Measurements from ENCODE around the gene ATG13.
"Not testable (repeated sequence)": the region's sequence is repeated elsewhere in the genome, so short reads cannot be mapped to it uniquely, and the experiment has no call there.

Gene ATG13

DNA sequence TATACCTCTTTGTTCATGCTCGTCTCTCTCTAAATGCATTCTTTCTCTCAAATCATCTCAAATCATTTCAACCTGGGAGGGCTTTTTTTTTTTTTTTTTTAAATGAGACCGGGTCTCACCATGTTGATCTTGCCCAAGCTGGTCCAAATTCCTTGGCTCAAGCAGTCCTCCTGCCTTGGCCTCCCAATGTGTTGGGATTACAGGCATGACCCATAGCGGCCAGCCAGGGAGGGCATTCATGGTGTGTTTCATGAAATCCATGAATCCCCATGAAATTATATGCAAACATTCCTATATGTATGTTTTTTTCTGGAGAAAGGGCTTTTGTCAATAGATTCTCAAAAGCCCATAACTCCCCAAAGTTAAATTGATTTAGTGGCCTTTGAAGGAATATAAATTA lies 26.2 kb downstream of the ATG13 start:
- no peak for DNase-seq (ENCODE audit: low read depth in 2 of 2)

DNA sequence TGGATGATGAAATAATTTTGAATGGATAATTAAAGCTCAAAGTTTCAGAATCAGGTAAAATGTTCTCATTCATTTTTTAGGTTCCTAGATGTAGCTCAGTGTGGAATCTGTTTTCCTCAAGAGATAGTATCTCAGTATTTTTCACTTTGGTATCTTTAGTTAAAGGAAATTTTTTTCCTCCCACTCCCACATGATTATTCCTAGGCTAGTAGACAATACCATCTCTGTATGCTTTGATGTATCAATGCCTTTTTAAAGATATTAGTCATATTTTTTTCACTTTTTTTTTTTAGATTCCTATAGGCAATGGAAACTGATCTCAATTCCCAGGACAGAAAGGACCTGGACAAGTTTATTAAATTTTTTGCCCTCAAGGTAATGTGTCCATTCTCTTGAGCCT lies 26.6 kb downstream of the ATG13 start:
- DNase-seq (ENCODE audit: low read depth in 2 of 2): no peak

DNA sequence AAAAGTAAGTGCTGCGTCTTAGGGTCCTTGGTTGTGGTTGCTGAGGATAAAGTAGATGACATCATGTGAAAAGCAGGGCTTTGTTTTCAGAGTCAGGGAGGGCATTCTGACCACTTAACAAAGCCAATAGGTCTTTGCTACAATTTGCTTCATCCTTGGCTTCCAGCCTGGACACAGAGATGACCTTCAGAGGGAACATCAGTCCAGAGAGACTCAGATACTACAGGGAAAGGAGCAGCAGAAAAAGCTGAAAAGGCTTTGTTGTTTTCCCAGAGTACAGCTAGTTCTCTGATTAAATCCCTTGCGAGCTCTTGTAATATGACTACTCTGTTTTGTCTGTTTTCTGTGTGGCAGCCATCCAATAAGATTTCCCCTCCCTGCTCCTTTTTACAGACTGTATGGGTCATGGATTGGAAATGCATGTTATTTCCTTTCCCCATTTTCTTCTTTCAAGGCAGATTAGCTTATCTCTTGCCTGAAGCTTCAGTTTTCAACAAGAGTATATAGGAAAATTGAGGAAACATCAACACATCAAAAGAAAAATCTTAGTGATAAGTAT lies 31.9 kb downstream of the ATG13 start:
- DNase-seq (ENCODE audit: low read depth in 2 of 2): no peak

DNA sequence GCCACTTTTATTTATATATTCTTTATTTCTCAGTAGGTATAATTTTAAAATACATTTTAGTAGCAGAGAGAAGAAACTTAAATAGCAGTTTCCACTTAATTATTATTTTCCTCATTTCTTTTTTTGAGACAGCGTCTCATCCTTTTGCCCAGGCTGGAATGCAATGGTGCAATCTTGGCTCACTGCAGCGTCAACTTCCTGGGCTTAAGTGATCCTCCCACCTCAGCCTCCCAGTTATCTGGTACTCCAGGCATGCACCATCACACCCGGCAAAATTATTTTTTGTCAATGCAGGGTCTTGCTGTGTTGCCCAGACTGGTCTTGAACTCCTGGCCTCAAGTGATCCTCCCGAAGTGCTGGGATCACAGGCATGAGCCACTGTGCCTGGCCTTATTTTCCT lies 38.3 kb downstream of the ATG13 start:
- no peak for DNase-seq (ENCODE audit: low read depth in 2 of 2)

DNA sequence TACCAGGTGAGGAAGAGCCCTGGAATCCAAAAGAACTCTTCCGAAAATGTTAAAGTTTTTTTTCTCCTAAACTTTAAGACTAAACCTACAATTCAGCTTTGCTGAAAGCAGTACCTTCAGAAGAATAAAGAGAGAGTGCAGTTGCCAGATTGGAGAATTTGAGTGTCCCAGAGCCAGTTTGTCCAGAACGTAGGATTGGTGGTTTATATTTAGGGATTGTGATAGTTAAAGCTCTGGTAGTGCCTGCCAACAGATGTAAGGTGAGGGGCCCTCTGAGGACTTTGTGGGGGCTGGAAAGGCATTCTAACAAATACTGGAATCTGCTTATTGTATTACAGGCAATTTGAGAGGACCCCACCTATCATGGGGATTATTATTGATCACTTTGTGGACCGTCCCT lies 39.8 kb downstream of the ATG13 start:
- no peak for DNase-seq (ENCODE audit: low read depth in 2 of 2)

DNA sequence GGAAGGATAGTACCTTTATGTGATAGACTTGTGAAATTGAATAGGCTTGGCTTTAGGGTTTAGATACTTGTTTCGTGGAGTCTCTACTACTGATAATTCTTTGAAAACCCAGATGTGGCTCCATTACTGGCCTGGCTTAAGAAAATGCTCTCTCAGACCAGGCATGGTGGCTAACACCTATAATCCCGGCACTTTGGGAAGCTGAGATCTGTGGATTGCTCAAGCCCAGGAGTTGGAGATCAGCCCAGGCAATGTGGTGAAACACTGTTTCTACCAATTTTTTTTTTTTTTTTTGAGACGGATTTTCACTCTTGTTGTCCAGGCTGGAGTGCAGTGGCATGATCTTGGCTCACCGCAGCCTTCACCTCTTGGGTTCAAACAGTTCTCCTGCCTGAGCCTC lies 40.9 kb downstream of the ATG13 start:
- no peak for DNase-seq (ENCODE audit: low read depth in 2 of 2)

DNA sequence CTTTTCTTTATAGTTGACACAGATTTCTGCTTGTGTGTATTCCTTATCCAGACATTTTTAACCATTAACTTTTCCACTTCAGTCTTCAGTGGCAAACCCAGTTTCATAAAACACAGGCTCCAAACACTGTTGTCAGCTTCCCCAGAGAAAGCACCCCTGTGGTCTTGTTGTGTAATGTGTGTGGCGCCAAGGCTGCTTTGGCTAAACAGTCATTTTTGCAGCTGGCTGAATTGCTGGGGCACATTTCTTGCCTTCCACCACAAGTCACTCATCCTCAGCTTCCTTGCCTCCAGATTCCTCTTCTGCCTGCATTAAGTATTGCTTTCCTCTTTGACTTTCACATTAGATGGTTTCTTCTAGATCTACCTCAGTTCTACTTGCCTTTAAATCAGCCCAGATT lies 42.6 kb downstream of the ATG13 start:
- DNase-seq (ENCODE audit: low read depth in 2 of 2): no peak

DNA sequence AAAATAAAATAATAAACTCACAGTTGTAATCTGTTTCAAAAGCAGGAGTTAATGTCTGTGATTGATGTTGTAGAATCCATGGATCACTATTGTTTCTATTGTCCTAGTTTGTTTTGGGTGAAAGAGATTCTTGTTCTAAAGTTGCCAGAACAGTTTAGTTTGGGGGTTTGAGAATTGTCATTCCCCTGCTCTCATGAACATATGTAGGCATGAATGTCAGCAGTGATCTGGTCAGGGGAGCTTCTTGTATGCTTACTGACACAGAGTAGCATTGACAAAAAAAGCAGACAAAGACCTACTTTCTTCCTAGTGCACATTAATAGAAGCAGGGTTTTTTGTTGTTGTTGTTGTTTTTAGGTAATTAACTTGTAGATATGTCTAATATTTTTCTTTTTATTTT lies 44.5 kb downstream of the ATG13 start:
- no peak for DNase-seq (ENCODE audit: low read depth in 2 of 2)

DNA sequence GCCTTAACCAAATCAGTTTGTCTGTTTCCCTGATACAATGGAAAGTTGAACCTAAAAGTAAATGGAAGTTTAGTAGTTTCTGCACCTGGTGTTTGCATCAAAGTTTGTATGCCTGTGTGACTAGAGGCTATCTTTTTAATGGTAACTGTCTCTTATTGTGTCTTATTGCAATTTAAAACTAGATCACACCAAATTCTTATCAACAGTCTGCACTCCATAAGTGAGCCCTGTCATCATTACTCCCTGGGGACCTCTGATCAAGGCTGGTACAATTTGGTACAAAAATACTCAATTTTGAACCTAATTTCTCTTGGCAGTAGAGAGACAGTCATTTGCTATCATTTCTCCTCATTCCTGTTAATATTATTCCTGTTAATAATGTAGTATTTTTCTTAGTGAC lies 45.0 kb downstream of the ATG13 start:
- DNase-seq (ENCODE audit: low read depth in 2 of 2): no peak

DNA sequence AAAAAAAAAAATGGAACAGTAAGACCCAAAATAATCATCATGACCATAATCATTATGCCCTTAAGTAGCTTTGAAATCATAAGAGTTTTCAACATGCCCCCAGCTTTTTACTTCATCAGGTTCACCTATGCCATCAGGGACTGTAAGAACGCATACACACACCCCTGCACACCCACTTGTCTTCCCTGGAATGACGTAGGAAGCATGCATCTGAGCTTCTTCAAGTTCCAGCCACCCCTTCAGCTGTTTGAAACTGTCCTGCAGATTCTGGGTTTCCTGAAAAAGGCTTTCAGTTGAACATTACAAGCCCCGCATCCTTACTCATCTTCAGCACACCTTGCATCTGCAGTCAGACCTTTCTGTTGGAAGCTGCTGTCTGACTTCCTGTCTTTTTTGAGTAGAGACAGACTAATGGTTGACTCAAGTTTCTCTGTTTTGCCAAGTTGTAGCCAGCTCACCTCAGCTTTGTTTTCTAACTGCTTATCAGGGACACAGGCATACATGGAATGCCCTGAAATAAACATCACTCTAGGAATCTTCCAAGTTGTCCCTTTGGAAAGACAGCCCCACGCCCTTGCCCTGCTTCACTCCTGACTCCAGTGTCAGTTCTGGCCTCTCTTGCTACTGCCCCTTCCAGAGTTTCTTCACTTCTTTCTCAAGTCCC lies 46.1 kb downstream of the ATG13 start:
- DNase-seq (ENCODE audit: low read depth in 2 of 2): no peak

DNA sequence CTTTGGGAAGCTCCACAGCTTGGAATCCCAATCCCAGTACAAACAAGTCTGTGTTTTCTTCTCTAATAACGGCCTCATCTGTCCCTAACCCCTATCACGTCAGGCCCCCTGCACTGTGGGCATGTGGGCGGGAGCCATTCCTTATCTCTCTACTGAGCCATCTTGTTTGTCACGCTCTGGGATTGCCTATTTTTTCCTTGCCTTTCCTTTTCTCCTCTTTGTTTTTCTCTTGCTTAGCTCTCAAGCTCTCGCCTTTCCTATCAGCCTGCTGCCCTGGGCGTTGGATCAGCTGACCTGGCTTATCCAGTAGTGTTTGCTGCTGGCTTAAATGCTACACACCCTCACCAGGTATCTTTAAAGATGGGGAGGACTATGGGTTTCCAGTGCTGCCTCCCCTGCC lies 47.3 kb downstream of the ATG13 start:
- DNase-seq (ENCODE audit: low read depth in 2 of 2): no peak

DNA sequence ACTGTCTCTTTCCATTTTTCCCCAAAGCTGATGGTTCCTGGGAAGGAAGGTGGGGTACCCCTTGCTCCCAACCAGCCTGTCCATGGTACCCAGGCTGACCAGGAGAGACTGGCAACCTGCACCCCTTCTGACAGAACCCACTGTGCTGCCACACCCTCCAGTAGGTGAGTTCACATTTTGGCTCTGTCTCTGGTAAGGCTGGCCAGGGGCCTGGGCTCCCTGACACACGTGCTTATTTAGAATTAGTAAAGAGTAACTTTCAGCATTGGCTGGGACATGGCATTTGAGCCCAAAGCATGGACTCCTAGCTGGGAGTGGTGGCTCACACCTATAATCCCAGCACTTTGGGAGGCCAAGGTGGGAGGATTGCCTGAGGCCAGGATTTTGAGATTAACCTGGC lies 48.0 kb downstream of the ATG13 start:
- no peak for DNase-seq (ENCODE audit: low read depth in 2 of 2)

DNA sequence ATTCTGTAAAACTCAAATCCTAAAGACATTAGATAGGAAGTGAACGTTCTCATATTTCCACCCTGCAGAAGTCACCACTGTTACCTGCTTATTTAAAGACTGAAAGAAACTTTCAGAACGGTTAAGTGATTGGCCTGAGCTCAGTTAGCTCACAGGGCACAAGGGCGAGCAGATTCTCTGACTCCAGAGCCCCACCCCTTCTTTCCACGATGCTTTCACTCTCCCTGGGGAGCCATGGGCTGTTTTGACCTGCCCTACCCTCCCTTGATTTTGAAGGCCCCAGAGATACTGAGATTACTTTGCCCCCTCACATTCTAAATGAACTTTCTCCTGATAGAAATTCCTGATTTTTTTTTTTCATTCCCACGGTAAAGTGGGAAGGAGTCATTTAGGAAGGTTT lies 49.2 kb downstream of the ATG13 start:
- no peak for DNase-seq (ENCODE audit: low read depth in 2 of 2)

DNA sequence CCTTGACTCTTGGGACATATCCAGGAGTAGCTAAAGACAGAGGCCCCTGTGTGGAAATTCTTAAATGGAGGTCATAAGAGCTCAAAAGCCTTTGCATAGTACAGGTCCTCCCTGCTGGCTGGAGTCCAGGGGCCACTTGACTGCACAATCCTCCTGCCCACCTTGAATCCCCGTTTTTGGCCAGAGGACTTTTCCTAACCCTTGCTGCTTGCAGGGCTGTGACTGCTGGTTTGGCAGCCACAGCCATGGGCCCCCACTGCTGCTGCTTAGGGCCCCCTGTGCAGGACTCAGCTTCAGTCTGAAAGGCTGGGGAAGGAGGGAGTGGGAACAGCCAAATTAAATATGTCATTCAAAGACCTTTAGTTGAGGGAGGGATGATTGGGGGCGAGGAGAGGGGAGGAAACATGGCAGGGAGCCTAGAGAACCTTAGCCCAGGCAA lies 49.7 kb downstream of the ATG13 start:
- no peak for DNase-seq (ENCODE audit: low read depth in 2 of 2)

DNA sequence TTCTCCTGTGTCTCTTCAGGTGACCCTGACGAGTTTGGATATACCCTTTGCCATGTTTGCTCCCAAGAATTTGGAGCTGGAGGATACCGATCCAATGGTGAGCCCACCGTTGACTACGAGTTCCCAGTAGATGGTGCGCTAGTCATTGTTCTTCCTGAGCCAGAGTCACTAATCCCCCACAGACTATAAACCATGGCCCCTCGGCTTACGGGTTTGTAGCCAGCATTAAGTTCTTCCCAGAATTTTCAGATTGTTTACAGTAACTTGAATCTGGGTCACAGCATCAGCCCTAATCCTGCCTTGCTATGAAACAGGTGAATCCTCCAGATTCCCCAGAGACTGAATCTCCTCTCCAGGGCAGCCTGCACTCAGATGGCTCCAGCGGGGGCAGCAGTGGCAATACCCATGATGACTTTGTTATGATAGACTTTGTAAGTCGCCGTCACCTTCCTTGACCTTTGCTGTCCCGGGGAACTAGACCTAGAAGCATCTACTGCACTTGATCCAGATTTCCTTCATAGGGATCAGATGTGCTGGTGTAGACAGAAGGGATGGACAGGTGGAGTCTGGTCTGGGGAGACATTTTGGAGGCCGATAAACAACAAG lies 51.2 kb downstream of the ATG13 start:
- DNase-seq (ENCODE audit: low read depth in 2 of 2): no peak

DNA sequence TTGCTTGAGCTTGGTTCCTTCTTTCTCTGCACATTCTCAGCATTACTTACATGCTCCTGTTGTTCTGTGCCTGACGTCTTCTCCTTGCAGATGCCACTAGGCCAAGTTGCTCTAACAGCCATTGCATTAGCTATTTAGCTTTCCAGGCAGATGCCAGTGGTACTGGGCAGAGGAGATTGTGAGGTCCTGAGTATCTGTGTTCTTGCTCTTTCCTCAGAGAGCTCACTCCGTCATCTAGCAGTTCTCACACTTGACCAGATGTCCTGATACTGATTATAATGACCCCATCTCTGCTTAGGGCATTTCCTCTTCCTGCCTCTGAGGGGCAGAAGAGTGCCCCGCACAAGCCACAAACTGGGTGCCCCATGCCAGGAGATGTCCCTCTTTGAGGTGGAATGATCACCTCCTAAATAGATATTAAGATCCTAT lies 52.4 kb downstream of the ATG13 start:
- no peak for DNase-seq (ENCODE audit: low read depth in 2 of 2)

DNA sequence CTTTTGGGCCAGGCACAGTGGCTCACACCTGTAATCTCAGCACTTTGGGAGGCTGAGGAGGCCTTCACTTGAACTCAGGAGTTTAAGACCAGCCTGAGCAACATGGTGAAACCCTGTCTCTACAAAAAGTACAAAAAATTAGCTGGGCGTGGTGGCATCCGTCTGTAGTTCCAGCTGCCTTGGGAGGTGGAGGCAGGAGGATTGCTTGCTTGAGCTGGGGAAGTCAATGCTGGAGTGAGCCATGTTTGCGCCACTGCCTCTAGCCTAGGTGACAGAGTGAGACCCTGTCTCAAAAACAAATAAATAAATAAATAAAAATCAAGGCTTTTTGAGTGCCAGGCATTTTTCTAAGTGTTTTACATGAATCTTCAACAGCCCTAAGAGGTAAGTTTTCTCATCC lies 53.2 kb downstream of the ATG13 start:
- not testable (repeated sequence) for DNase-seq (ENCODE audit: low read depth in 2 of 2)

DNA sequence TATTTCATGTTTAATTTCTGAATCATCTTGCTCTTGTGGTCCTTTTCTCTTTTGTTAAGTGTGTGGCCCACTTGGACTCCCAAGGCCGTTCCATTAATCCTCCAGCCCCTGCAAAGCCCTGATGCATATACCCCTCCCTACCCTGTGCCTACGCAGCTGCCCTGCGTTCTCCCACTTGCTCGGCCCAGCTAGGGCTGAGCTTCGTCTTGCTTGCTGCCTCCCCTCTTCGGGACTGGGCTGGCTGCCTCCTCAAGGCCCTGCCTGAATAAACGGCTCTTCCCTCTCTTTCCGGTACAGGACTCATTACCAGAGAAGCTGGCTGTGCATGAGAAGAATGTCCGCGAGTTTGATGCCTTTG lies 54.6 kb downstream of the ATG13 start:
- DNase-seq (ENCODE audit: low read depth in 2 of 2): no peak

DNA sequence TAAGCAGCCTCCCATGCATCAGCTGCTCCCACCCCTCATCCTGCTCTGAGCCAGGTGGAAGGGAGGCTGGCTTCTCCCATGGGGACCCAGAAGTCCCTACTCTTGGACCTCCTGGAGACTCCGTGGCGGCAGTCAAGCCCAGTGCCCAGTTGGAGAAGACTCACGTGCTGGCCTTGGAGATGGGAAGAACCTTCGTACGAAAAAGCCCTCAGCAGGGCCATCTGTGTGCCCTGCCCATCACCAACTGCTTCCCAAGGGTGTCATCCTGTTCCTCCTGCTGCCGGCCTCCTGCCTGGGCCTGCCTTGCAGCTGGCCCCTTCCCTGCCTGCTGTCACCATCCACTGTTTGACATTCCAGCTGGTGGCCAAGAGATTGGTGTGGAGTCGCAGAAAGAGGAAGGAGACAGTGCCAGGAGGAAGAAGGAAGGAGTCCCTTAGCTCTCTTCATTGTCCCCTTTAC lies 55.1 kb downstream of the ATG13 start:
- no peak for DNase-seq (ENCODE audit: low read depth in 2 of 2)

DNA sequence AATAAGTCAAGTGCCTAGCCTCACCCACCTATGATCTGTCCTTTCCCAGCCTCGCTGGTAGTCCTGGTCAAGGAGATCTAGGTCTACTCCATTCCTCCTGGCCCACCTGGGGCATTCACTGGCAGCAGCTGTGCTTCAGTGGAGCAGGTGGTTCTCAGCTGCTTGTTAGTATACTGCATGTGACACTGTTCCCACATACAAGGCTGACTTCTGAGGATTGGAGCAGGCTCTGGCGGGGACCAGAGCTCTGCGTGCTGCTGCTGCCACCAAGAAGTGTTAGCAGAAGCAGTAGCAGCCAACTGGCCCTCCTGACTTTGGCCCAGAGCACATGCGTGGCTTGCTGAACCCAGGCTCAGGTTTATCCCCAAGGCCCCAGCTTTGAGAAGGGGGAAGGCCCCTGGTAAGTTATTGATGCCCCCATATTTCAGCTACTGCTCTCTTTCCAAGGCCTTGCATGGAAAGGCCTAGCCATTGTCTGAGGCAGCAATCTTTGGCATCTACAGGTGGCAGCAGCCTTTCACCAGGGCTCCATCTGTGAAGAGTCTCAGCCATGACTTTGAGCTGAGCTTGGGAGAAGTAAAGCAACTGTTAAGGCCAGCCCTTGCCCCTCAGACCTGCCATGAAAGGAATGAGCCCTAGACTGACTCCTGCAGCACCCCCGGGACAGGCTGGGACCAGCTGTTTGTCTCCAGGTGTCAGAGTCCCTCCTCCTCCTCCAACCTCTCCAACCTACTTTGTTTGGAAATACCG lies 56.5 kb downstream of the ATG13 start:
- DNase-seq (ENCODE audit: low read depth in 2 of 2): no peak

DNA sequence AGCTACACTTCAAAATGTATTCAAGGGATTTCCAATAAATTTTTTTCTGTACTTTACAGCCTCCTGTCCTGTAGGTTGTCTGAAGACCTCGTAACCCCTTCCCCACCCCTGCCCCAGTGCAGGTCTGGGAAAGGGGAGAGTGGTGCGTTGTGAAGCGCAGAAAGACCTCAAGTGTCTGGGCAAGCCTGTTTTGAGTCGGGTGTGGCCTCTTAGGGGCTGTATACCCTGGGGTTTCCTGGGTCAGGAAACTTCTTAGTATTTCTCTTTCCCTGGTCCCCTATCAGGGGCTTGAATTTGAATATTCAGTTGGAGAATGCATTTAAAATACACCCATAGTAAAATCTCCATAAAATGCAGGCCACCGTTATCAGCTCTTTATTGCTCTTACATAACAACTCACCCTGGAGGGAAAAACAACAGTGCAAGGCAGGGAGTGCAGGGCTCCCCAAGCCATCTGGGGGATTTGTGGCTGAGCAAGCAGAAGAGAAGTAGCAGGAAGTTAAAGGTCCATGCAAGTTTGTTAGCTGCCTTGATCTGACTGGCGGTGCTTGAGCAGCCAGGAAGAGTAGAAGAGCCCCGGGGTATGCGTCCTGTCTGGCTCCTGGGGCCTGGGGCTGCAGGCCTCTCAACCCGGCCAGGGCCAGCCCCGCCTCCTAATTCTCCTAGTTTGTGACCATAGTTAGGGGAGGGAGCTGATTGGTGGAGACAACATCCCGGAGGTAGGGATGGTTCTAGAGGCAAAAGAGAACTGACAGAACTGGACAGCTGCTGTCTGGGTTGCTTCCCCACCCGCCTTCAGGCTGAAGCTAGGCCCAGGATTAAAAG lies 57.3 kb downstream of the ATG13 start:
- DNase-seq (ENCODE audit: low read depth in 2 of 2): no peak

DNA sequence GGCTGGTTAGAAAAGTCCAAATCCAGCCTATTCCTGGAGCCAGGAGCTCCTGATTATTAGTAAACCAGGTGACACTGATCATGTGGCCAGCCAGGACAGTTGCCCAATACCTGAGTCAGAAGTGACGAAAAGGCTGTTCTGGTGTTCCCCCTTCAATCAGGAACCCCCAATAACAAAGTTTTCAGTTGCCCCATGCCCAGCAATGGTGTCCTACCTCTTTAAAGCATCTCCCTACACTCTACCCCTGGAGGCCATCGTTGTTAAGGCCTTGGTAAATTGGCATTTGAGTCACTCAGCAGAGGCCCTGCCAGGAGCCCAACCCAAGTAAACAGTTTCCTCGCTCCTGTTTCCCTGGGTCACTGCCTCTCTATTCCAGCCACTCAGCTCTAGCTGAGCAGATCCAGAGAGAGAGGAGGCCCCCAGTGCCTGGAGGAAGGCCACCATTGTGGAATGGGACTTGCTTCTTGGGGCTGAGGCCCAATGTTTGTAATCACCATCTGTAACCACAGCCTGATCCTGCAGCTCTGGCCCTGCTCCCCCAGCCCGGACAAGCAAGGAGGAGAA lies 58.0 kb downstream of the ATG13 start:
- DNase-seq (ENCODE audit: low read depth in 2 of 2): no peak

Data from stimulated activated CD4-positive, alpha-beta T cell treated with anti-CD3 and anti-CD28 coated beads, Interleukin-12 subunit alpha, Interleukin-12 subunit beta, amount 100 ng/mL, for 24 hours (primary cell).